Stomach (tissue), 4 donors: ENCODE results near the gene PCLO.

Experiments used
- POLR2A ChIP-seq, 4 donors: fragments of 450-650 bp; IDR thresholded peaks; one replicate each; pipeline ENCODE4 v1.6.1; 2016; ENCODE audit warnings: antibody characterized with exemption in 4 of 4, control low read depth in 2 of 4, mild to moderate bottlenecking in 1 of 4, moderate library complexity in 1 of 4
- POLR2AphosphoS5 ChIP-seq, 3 donors: sonication (generic); formaldehyde crosslinking; IDR thresholded peaks; one replicate each; pipeline ENCODE4 v1.6.1; 2016; ENCODE audit warnings: antibody characterized with exemption in 3 of 3
- TF ChIP-seq, protein P1 (sequence below), 7 experiments: fragments of 450-650 bp in 4 of 7; fragments of 200-600 bp in 3 of 7; sonication (generic) in 3 of 7; IDR thresholded peaks; one replicate each; pipeline ENCODE4 v1.5.1; 2016 to 2019; ENCODE audit warnings: antibody characterized with exemption in 7 of 7, control low read depth in 2 of 7, mild to moderate bottlenecking in 1 of 7

DNA sequence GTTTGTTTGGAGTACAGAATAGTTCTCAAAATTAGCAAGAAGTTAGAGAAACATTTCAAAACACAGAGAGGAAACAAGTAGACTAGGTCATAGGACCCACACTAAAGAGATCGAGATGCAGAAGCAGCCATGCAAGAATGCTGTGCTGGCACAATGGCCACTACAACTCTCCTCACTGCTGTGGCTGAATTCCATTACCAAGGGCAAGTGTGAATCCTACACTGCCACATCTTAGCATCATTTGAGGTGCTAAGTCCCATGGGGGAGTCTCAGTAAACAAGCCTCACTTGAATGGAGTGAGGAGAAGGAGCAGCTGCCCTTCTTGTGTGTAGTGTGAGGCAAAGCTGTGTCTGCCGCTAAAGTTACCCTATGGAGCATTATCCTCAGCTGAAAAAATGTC is 56.7 kb downstream of the PCLO start:
- TF ChIP-seq POLR2A (IDR thresholded peaks at IDR 0.05) (no peak), POLR2AphosphoS5 (IDR thresholded peaks at IDR 0.05) (no peak)
- TF ChIP-seq, protein P1, sequence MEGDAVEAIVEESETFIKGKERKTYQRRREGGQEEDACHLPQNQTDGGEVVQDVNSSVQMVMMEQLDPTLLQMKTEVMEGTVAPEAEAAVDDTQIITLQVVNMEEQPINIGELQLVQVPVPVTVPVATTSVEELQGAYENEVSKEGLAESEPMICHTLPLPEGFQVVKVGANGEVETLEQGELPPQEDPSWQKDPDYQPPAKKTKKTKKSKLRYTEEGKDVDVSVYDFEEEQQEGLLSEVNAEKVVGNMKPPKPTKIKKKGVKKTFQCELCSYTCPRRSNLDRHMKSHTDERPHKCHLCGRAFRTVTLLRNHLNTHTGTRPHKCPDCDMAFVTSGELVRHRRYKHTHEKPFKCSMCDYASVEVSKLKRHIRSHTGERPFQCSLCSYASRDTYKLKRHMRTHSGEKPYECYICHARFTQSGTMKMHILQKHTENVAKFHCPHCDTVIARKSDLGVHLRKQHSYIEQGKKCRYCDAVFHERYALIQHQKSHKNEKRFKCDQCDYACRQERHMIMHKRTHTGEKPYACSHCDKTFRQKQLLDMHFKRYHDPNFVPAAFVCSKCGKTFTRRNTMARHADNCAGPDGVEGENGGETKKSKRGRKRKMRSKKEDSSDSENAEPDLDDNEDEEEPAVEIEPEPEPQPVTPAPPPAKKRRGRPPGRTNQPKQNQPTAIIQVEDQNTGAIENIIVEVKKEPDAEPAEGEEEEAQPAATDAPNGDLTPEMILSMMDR (IDR thresholded peaks at IDR 0.05): no peak
